Measurements from ENCODE around the gene GRIK4. TPM values are rescaled to one million over a fixed set of nuclear protein-coding genes. Genes with fewer than 3 reads are reported as not detected.

GRIK4 gene
- total and polyA plus RNA-seq, 2 of the 4 experiments (the other 2 are of a cell fraction): 0.18 to 0.38 TPM

DNA sequence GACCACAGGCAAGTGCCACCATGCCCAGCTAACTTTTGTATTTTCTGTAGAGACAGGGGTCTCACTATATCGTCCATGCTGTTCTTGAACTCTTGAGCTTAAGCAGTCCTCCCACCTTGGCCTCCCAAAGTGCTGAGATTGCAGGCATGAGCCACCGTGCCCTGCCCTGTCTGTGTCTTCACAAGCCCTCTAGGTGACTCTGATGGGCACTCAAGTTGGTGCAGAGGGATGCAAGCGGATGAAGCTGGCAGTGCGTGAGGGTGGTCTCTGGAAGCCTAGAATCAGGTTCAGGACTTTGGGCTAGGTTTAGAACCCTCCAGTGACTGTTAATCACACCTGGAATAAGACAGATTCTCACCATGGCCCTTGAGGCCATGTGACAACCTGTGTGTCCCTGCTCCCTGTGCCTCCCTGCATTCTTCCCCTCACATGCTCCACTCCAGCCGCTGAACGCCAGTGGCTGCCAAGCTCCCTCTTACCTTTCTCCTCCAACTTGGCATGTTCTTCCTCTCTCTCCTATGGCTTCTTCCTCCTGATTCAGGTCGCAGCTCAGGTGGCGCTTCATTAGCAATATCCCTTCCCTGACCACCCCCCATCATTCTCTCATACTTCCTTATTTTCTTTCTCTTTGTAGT lies 270.1 kb downstream of the GRIK4 start:
- Histone ChIP-seq H4K5ac (ENCODE audit: low read depth, low read length) (no peak overlapping the region), H2AK9ac (replicated peaks; ENCODE audit: low read depth, low read length, poor library complexity) (no peak overlapping the region), H3K4ac (ENCODE audit: low read depth, low read length) (no peak overlapping the region), H3K9me1 (ENCODE audit: insufficient read depth, low read length) (no peaks in the 10 kb centered on the region), H3K14ac (replicated peaks; ENCODE audit: low read depth, low read length) (no peak overlapping the region), H2AFZ (replicated peaks; ENCODE audit: low read length, poor library complexity) (no peak overlapping the region), H3K4me3 (ENCODE audit: insufficient read depth, low read depth, low read length) (no peak overlapping the region), H3K36me3 (ENCODE audit: control insufficient read depth, insufficient read depth, low read length) (no peaks in the 10 kb centered on the region), H3K23ac (ENCODE audit: low read depth, low read length) (no peak overlapping the region), H2BK5ac (ENCODE audit: low read depth, low read length, poor library complexity, severe bottlenecking) (no peak overlapping the region), H3K18ac (ENCODE audit: low read depth, low read length) (no peak overlapping the region), H2AK5ac (ENCODE audit: low read depth, low read length) (no peak overlapping the region), H3K27me3 (ENCODE audit: control insufficient read depth, insufficient read depth, low read length) (peaks cover 19% of the 10 kb centered on the region), H4K20me1 (ENCODE audit: insufficient read depth, low read length) (no peaks in the 10 kb centered on the region), H2BK120ac (ENCODE audit: low read depth, low read length) (no peak overlapping the region), H3K9ac (ENCODE audit: low read depth, low read length) (no peak overlapping the region), H2BK15ac (ENCODE audit: low read depth, low read length) (no peak overlapping the region), H3K79me1 (ENCODE audit: low read depth in 1 of 2, low read length in 2 of 2) (no peaks in the 10 kb centered on the region), H3K9me3 (ENCODE audit: control insufficient read depth, insufficient read depth, low read length) (no peaks in the 10 kb centered on the region), H4K91ac (ENCODE audit: insufficient read depth, low read depth, low read length) (no peak overlapping the region), H3K4me2 (ENCODE audit: low read depth, low read length) (no peak overlapping the region), H3K27ac (ENCODE audit: insufficient read depth, low read length) (no peak overlapping the region), H3K4me1 (ENCODE audit: control insufficient read depth, insufficient read depth, low read length) (no peaks in the 10 kb centered on the region), H2BK20ac (ENCODE audit: low read depth, low read length) (no peak overlapping the region), H3K56ac (ENCODE audit: extremely low read depth, insufficient read depth, low read length) (no peak overlapping the region), H4K8ac (ENCODE audit: low read depth in 2 of 2, low read length in 2 of 2) (no peak overlapping the region)
- dilution Hi-C loops (cut with HindIII; ENCODE audit: low sequenced_read_pairs, unreplicated experiment) (no loop called here), intact Hi-C loops (cut with micrococcal nuclease) (no loop called here), in situ Hi-C loops (cut with MboI; ENCODE audit: low sequenced_read_pairs) (no loop called here)
- no peak for DNase-seq
- BruUV-seq (replicated peaks): no TSS peak
- TF ChIP-seq NFE2L2 (IDR thresholded peaks at IDR 0.05; ENCODE audit: low read depth, low read length) (no peak), CEBPB (IDR thresholded peaks at IDR 0.05; ENCODE audit: low read depth, low read length) (no peak), ELK1 (IDR thresholded peaks at IDR 0.05; ENCODE audit: borderline replicate concordance, low read depth, low read length) (no peak), MAFK (IDR thresholded peaks at IDR 0.05; ENCODE audit: low read depth, low read length) (no peak), MXI1 (IDR thresholded peaks at IDR 0.05; ENCODE audit: borderline replicate concordance, low read depth, low read length) (no peak), RFX5 (IDR thresholded peaks at IDR 0.05; ENCODE audit: low read depth, low read length) (no peak), SMC3 (IDR thresholded peaks at IDR 0.05; ENCODE audit: low read depth, low read length) (no peak), RCOR1 (IDR thresholded peaks at IDR 0.05; ENCODE audit: insufficient replicate concordance, low read length) (no peak), FOS (IDR thresholded peaks at IDR 0.05; ENCODE audit: low read depth, low read length) (no peak), CHD1 (IDR thresholded peaks at IDR 0.05; ENCODE audit: low read depth, low read length) (no peak), MAZ (IDR thresholded peaks at IDR 0.05; ENCODE audit: borderline replicate concordance, low read depth, low read length) (no peak), RAD21 (IDR thresholded peaks at IDR 0.05; ENCODE audit: low read length) (no peak), POLR2A (IDR thresholded peaks at IDR 0.05; ENCODE audit: low read depth, low read length) (no peak), BHLHE40 (IDR thresholded peaks at IDR 0.05; ENCODE audit: low read depth, low read length) (no peak)
- TF ChIP-seq, protein P1, sequence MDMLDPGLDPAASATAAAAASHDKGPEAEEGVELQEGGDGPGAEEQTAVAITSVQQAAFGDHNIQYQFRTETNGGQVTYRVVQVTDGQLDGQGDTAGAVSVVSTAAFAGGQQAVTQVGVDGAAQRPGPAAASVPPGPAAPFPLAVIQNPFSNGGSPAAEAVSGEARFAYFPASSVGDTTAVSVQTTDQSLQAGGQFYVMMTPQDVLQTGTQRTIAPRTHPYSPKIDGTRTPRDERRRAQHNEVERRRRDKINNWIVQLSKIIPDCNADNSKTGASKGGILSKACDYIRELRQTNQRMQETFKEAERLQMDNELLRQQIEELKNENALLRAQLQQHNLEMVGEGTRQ (IDR thresholded peaks at IDR 0.05; ENCODE audit: low read depth, low read length): no peak
- TF ChIP-seq, protein P2, sequence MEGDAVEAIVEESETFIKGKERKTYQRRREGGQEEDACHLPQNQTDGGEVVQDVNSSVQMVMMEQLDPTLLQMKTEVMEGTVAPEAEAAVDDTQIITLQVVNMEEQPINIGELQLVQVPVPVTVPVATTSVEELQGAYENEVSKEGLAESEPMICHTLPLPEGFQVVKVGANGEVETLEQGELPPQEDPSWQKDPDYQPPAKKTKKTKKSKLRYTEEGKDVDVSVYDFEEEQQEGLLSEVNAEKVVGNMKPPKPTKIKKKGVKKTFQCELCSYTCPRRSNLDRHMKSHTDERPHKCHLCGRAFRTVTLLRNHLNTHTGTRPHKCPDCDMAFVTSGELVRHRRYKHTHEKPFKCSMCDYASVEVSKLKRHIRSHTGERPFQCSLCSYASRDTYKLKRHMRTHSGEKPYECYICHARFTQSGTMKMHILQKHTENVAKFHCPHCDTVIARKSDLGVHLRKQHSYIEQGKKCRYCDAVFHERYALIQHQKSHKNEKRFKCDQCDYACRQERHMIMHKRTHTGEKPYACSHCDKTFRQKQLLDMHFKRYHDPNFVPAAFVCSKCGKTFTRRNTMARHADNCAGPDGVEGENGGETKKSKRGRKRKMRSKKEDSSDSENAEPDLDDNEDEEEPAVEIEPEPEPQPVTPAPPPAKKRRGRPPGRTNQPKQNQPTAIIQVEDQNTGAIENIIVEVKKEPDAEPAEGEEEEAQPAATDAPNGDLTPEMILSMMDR (conservative IDR thresholded peaks at IDR 0.05; ENCODE audit: low read depth, low read length): no peak
- ChIA-PET POLR2A (ENCODE audit: unreplicated experiment) (no interaction called here), CTCF (no interaction called here)
- no peak for ATAC-seq (ENCODE audit: low read depth)
- 73% methylated on average over 5 of the region's 8 CpGs; no CpG with 5 or more reads in 1 of the 2 experiments for WGBS, 2 experiments (ENCODE audit: extremely low coverage in 2 of 2, insufficient read length in 1 of 2)
